Measurements from ENCODE around the gene ATXN1. TPM values are rescaled to one million over a fixed set of nuclear protein-coding genes. Genes with fewer than 3 reads are reported as not detected.
"Not testable (repeated sequence)": the region's sequence is repeated elsewhere in the genome, so short reads cannot be mapped to it uniquely, and the experiment has no call there.

ATXN1 gene
- total RNA-seq, 1 donor from 2014 or later = 3.9 TPM

GRCh38 chr6:16273256-16273655 lies 488.0 kb downstream of the ATXN1 start:
- no peaks in the 10 kb centered on the region for H3K27me3 Mint-ChIP-seq (ENCODE audit: low read depth)
- no peaks in the 10 kb centered on the region for H3K36me3 Mint-ChIP-seq (ENCODE audit: low read depth)
- H3K4me1 Mint-ChIP-seq = peaks cover 20% of the 10 kb centered on the region
- H3K9me3 Mint-ChIP-seq = no peaks in the 10 kb centered on the region
- H3K27ac Mint-ChIP-seq (ENCODE audit: unreplicated experiment) = no peak overlapping the region
- no peak overlapping the region for H3K4me3 Mint-ChIP-seq
- no peak for DNase-seq (ENCODE audit: low read depth, low spot score)
- no peak for TF ChIP-seq CTCF (conservative IDR thresholded peaks at IDR 0.05)

GRCh38 chr6:16272201-16272600 lies 489.1 kb downstream of the ATXN1 start:
- H3K27ac Mint-ChIP-seq (ENCODE audit: unreplicated experiment) = no peak overlapping the region
- H3K4me3 Mint-ChIP-seq = no peak overlapping the region
- DNase-seq (ENCODE audit: low read depth, low spot score) = no peak
- H3K27me3 Mint-ChIP-seq (ENCODE audit: low read depth) = no peaks in the 10 kb centered on the region
- H3K36me3 Mint-ChIP-seq (ENCODE audit: low read depth) = no peaks in the 10 kb centered on the region
- peaks cover 9% of the 10 kb centered on the region for H3K4me1 Mint-ChIP-seq
- H3K9me3 Mint-ChIP-seq = no peaks in the 10 kb centered on the region
- no peak for TF ChIP-seq CTCF (conservative IDR thresholded peaks at IDR 0.05)

- H3K36me3 Mint-ChIP-seq (ENCODE audit: low read depth) = no peaks in the 10 kb centered on the region
- H3K9me3 Mint-ChIP-seq = no peaks in the 10 kb centered on the region
- no peak for TF ChIP-seq CTCF (conservative IDR thresholded peaks at IDR 0.05)
- H3K4me1 Mint-ChIP-seq = peaks cover 1% of the 10 kb centered on the region
- H3K4me3 Mint-ChIP-seq = no peak overlapping the region
- DNase-seq (ENCODE audit: low read depth, low spot score) = no peak
- H3K27me3 Mint-ChIP-seq (ENCODE audit: low read depth) = no peaks in the 10 kb centered on the region
- no peak overlapping the region for H3K27ac Mint-ChIP-seq (ENCODE audit: unreplicated experiment)
Measured at GRCh38 chr6:16271428-16271827, 489.8 kb downstream of the ATXN1 start.

DNA sequence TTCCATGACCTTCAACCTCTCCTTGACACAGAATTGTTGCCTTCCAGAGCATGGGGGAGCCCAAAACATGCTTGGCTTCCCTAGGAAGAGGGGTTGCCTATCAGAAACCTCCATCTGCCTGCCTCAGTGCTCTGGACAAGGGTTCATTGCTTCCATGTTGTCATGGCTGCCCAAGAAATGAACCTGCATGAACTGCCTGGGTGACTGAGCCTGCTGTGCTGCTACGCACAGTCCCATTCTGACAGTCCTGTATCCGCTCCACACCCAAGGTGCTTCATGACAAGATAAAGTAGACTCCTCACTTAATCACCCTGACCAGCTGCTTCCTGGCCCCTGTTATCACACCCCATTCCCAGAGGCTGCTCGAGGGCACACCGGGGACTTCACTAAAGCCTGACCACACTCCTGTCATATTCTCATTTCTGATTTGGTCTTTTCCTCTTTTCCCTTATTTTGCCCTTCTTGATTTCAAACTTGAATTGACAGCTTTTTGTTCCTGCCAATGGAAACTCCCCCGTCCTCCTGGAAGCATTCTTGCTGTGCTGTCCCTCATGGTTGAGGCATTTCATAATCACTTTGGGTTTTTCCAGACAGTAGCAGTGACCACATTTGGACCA lies 491.0 kb downstream of the ATXN1 start:
- Mint-ChIP-seq H3K9me3 (no peaks in the 10 kb centered on the region), H3K36me3 (ENCODE audit: low read depth) (no peaks in the 10 kb centered on the region), H3K27me3 (ENCODE audit: low read depth) (no peaks in the 10 kb centered on the region), H3K27ac (ENCODE audit: unreplicated experiment) (no peak overlapping the region), H3K4me1 (no peaks in the 10 kb centered on the region), H3K4me3 (no peak overlapping the region)
- no peak for TF ChIP-seq CTCF (conservative IDR thresholded peaks at IDR 0.05)
- no peak for DNase-seq (ENCODE audit: low read depth, low spot score)

DNA sequence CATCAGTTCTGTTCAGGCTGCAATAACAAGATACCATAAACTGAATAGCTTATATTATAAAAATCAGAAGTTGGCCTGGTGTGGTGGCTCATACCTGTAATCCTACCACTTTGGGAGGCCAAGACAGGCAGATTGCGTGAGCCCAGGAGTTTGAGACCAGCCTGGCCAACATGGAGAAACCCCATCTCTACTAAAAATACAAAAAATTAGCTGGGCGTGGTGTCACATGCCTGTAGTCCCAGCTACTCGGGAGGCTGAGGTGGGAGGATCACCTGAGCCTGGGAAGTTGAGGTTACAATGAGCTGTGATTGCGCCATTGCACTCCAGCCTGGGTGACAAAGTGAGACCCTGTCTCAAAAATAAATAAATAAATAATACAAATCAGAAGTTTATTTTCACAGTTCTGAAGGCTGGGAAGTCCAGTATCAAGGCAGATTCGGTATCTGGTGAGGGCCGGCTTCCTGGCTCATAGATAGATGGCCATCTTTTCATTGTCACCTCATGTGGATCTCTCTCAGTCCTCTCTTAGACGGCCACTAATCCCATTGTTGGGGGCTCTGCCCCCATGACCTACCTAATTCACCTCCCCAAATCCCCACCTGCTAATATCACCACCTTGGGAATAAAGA lies 491.7 kb downstream of the ATXN1 start:
- H3K27ac Mint-ChIP-seq (ENCODE audit: unreplicated experiment); H3K27me3 Mint-ChIP-seq (ENCODE audit: low read depth); H3K36me3 Mint-ChIP-seq (ENCODE audit: low read depth); DNase-seq (ENCODE audit: low read depth, low spot score); H3K4me3 Mint-ChIP-seq; H3K4me1 Mint-ChIP-seq; H3K9me3 Mint-ChIP-seq: not testable (repeated sequence)

DNA sequence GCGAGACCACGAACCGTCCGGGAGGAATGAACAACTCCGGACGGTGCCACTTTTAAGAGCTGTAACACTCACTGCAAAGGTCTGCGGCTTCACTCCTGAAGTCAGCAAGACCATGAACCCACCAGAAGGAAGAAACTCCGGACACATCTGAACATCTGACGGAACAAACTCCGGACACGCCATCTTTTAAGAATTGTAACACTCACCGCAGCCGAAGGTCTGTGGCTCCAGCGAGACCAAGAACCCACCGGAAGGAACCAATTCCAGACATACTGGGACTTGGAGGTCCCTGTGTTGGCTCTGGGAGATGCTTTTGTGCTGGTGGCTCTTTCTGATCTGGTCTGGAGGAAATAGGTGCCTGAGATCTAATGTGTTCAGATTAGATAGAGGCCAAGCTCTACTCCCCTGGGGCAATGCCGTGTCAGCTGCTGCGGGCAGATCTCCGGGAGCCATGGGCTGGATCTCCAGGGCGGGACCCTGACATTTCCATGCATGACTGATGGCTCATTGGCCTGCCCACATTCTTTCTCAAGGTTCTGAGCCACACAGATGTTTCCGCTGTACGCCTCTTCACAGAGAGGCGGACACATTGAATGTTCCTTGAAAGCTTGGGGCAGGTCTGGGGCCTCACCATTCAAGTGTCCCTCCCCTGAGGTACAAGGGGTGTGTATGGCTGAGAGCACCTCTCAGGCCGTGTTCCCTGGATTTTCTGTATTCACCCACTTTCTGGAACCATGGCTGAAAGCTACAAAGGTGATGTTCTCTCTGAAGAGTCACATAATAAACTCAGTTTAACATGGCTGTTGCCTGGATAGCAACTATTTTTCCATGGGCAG lies 493.6 kb downstream of the ATXN1 start:
- Mint-ChIP-seq H3K36me3 (ENCODE audit: low read depth) (no peaks in the 10 kb centered on the region), H3K9me3 (no peaks in the 10 kb centered on the region), H3K27ac (ENCODE audit: unreplicated experiment) (no peak overlapping the region), H3K4me1 (no peaks in the 10 kb centered on the region), H3K4me3 (no peak overlapping the region), H3K27me3 (ENCODE audit: low read depth) (peaks cover 4% of the 10 kb centered on the region)
- no peak for TF ChIP-seq CTCF (conservative IDR thresholded peaks at IDR 0.05)
- no peak for DNase-seq (ENCODE audit: low read depth, low spot score)
